ENCODE measurements around the gene TWIST2.

GRCh38 chr2:238861766-238862315, 14.0 kb downstream of the TWIST2 start:
- TF ChIP-seq, protein P1, sequence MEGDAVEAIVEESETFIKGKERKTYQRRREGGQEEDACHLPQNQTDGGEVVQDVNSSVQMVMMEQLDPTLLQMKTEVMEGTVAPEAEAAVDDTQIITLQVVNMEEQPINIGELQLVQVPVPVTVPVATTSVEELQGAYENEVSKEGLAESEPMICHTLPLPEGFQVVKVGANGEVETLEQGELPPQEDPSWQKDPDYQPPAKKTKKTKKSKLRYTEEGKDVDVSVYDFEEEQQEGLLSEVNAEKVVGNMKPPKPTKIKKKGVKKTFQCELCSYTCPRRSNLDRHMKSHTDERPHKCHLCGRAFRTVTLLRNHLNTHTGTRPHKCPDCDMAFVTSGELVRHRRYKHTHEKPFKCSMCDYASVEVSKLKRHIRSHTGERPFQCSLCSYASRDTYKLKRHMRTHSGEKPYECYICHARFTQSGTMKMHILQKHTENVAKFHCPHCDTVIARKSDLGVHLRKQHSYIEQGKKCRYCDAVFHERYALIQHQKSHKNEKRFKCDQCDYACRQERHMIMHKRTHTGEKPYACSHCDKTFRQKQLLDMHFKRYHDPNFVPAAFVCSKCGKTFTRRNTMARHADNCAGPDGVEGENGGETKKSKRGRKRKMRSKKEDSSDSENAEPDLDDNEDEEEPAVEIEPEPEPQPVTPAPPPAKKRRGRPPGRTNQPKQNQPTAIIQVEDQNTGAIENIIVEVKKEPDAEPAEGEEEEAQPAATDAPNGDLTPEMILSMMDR (conservative IDR thresholded peaks at IDR 0.05): no peak
- no peak for TF ChIP-seq EZH2 (IDR thresholded peaks at IDR 0.05; ENCODE audit: low read depth)
